Activated naive CD4-positive, alpha-beta T cell treated with anti-CD3 and anti-CD28 coated beads, Interleukin-2, amount 50 U/mL, for 24 hours (primary cell): ENCODE measurements around the gene RAB43.
A peak's percentile ranks its signal among the peaks of the same experiment; 100 is the strongest.

Source experiments
- H3K27ac Mint-ChIP-seq: one replicate; pipeline ENCODE4 v1.8.0; 2021; ENCODE audit warnings: mild to moderate bottlenecking, mixed read lengths
- H3K27me3 Mint-ChIP-seq: one replicate; pipeline ENCODE4 v1.8.0; 2021; ENCODE audit warnings: mixed read lengths
- H3K36me3 Mint-ChIP-seq: one replicate; pipeline ENCODE4 v1.8.0; 2021; ENCODE audit warnings: mixed read lengths
- H3K4me1 Mint-ChIP-seq: one replicate; pipeline ENCODE4 v1.8.0; 2021; ENCODE audit warnings: mixed read lengths
- H3K4me3 Mint-ChIP-seq: one replicate; pipeline ENCODE4 v1.8.0; 2021; ENCODE audit warnings: mild to moderate bottlenecking, mixed read lengths
- H3K9me3 Mint-ChIP-seq: one replicate; pipeline ENCODE4 v1.8.0; 2021; ENCODE audit warnings: mixed read lengths

Gene RAB43

GRCh38 chr3:129061023-129061887, 60.3 kb downstream of the RAB43 start:
- no peaks in the 10 kb centered on the region for H3K9me3 Mint-ChIP-seq
- H3K36me3 Mint-ChIP-seq, result no peaks in the 10 kb centered on the region
- H3K27ac Mint-ChIP-seq, result no peak overlapping the region
- no peaks in the 10 kb centered on the region for H3K4me1 Mint-ChIP-seq
- H3K27me3 Mint-ChIP-seq, result no peaks in the 10 kb centered on the region
- no peak overlapping the region for H3K4me3 Mint-ChIP-seq

GRCh38 chr3:129060276-129061022, 61.2 kb downstream of the RAB43 start, which contains the start of gene GP9:
GP9 (plus strand) TSS chr3:129060779; CDS start chr3:129061740, 961 bp downstream.
- H3K27me3 Mint-ChIP-seq, result no peaks in the 10 kb centered on the region
- H3K27ac Mint-ChIP-seq, result peak within 1 kb of the TSS; percentile 68
- H3K4me3 Mint-ChIP-seq, result no peak within 1 kb of the TSS
- H3K36me3 Mint-ChIP-seq, result no peaks in the 10 kb centered on the region
- no peaks in the 10 kb centered on the region for H3K9me3 Mint-ChIP-seq
- H3K4me1 Mint-ChIP-seq, result no peaks in the 10 kb centered on the region

- H3K27ac Mint-ChIP-seq, result no peak overlapping the region
- no peaks in the 10 kb centered on the region for H3K27me3 Mint-ChIP-seq
- H3K36me3 Mint-ChIP-seq, result no peaks in the 10 kb centered on the region
- no peaks in the 10 kb centered on the region for H3K9me3 Mint-ChIP-seq
- no peak overlapping the region for H3K4me3 Mint-ChIP-seq
- no peaks in the 10 kb centered on the region for H3K4me1 Mint-ChIP-seq
Observed at GRCh38 chr3:129059311-129059958, 62.2 kb downstream of the RAB43 start.

GRCh38 chr3:129058441-129059200, 63.0 kb downstream of the RAB43 start:
- Mint-ChIP-seq H3K36me3 (no peaks in the 10 kb centered on the region), H3K27ac (no peak overlapping the region), H3K4me3 (no peak overlapping the region), H3K27me3 (no peaks in the 10 kb centered on the region), H3K9me3 (no peaks in the 10 kb centered on the region), H3K4me1 (peaks cover 3% of the 10 kb centered on the region)

- H3K4me1 Mint-ChIP-seq, result peaks cover 8% of the 10 kb centered on the region
- no peak overlapping the region for H3K4me3 Mint-ChIP-seq
- H3K36me3 Mint-ChIP-seq, result no peaks in the 10 kb centered on the region
- no peaks in the 10 kb centered on the region for H3K9me3 Mint-ChIP-seq
- H3K27ac Mint-ChIP-seq, result peak overlapping the region; percentile 52
- H3K27me3 Mint-ChIP-seq, result no peaks in the 10 kb centered on the region
Observed at GRCh38 chr3:129057249-129057648, 64.4 kb downstream of the RAB43 start.

DNA sequence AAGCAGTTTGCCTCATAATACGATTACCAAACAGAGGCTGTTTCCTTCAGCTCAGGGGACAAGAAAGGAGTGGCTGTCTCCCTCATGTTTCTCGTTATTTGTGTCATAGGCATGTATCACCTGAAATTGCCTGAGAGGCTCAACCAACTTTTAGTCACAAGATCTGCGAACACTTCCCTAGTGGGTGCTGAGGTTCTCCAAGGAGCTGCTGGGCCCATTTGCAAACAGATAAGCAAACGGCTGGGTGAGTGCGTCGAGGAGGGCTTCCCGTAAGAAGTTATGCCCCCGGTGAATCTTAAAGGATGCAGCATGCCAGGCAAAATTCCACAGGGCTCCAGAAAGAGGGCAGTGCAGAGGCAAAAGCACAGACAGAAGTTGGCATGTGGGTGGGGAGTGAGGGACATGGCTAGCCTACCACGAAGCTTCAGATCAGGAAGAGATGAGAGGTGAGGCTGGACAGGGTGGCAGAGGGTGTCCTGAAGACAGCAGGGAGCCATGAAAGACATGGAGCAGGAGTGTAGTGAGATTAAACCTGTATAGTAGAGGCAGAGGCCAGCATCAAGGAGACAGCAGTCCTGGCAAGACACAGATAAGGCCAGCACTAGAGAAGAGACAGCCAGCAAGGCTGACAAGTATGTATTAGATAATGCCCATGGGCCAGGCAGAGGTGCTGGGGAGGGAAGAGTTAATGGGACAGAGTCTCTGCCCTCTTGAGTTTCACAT, 65.0 kb downstream of the RAB43 start:
- H3K27ac Mint-ChIP-seq, result peak overlapping the region; percentile 6
- no peaks in the 10 kb centered on the region for H3K36me3 Mint-ChIP-seq
- peaks cover 8% of the 10 kb centered on the region for H3K4me1 Mint-ChIP-seq
- H3K4me3 Mint-ChIP-seq, result no peak overlapping the region
- H3K27me3 Mint-ChIP-seq, result no peaks in the 10 kb centered on the region
- no peaks in the 10 kb centered on the region for H3K9me3 Mint-ChIP-seq

GRCh38 chr3:129054605-129055104, 66.9 kb downstream of the RAB43 start:
- no peak overlapping the region for H3K4me3 Mint-ChIP-seq
- no peaks in the 10 kb centered on the region for H3K36me3 Mint-ChIP-seq
- H3K4me1 Mint-ChIP-seq, result peaks cover 8% of the 10 kb centered on the region
- H3K27me3 Mint-ChIP-seq, result no peaks in the 10 kb centered on the region
- peak overlapping the region; percentile 84 for H3K27ac Mint-ChIP-seq
- H3K9me3 Mint-ChIP-seq, result no peaks in the 10 kb centered on the region

GRCh38 chr3:129052675-129053074, 68.9 kb downstream of the RAB43 start:
- Mint-ChIP-seq H3K4me1 (peaks cover 8% of the 10 kb centered on the region), H3K9me3 (no peaks in the 10 kb centered on the region), H3K27me3 (no peaks in the 10 kb centered on the region), H3K27ac (peak overlapping the region; percentile 68), H3K36me3 (peaks cover 4% of the 10 kb centered on the region), H3K4me3 (no peak overlapping the region)

DNA sequence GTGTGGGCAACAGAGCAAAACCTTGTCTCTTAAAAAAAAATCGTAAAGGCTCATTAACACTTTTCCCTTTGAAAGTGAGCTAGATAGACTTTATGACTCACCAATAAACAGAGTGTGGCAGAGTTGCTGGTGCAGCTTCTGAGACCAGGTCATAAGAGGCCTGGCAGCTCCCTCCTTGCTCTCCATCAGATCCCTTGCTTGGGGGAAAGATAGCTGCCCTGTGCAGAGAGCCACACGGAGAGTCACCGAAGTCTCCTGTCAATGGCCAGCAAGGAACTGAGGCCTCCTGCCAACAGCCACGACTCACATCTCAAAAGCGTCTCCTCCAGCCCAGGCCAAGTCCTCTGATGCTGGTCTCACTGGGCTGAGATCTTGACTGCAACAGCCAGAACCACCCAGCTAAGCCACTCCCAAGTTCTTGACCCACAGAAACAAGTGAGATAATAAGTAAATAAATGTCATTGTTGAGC, 69.7 kb downstream of the RAB43 start:
- peaks cover 8% of the 10 kb centered on the region for H3K4me1 Mint-ChIP-seq
- no peak overlapping the region for H3K4me3 Mint-ChIP-seq
- H3K36me3 Mint-ChIP-seq, result peaks cover 4% of the 10 kb centered on the region
- no peaks in the 10 kb centered on the region for H3K9me3 Mint-ChIP-seq
- H3K27ac Mint-ChIP-seq, result no peak overlapping the region
- H3K27me3 Mint-ChIP-seq, result no peaks in the 10 kb centered on the region

GRCh38 chr3:129050556-129051295, 70.9 kb downstream of the RAB43 start:
- H3K4me3 Mint-ChIP-seq, result no peak overlapping the region
- H3K27me3 Mint-ChIP-seq, result no peaks in the 10 kb centered on the region
- H3K9me3 Mint-ChIP-seq, result no peaks in the 10 kb centered on the region
- H3K27ac Mint-ChIP-seq, result no peak overlapping the region
- H3K36me3 Mint-ChIP-seq, result peaks cover 4% of the 10 kb centered on the region
- H3K4me1 Mint-ChIP-seq, result peaks cover 8% of the 10 kb centered on the region

GRCh38 chr3:129047553-129047839, 74.1 kb downstream of the RAB43 start:
- peaks cover 3% of the 10 kb centered on the region for H3K27me3 Mint-ChIP-seq
- peaks cover 4% of the 10 kb centered on the region for H3K36me3 Mint-ChIP-seq
- H3K4me3 Mint-ChIP-seq, result peak overlapping the region; percentile 7
- H3K4me1 Mint-ChIP-seq, result peaks cover 8% of the 10 kb centered on the region
- no peaks in the 10 kb centered on the region for H3K9me3 Mint-ChIP-seq
- no peak overlapping the region for H3K27ac Mint-ChIP-seq

DNA sequence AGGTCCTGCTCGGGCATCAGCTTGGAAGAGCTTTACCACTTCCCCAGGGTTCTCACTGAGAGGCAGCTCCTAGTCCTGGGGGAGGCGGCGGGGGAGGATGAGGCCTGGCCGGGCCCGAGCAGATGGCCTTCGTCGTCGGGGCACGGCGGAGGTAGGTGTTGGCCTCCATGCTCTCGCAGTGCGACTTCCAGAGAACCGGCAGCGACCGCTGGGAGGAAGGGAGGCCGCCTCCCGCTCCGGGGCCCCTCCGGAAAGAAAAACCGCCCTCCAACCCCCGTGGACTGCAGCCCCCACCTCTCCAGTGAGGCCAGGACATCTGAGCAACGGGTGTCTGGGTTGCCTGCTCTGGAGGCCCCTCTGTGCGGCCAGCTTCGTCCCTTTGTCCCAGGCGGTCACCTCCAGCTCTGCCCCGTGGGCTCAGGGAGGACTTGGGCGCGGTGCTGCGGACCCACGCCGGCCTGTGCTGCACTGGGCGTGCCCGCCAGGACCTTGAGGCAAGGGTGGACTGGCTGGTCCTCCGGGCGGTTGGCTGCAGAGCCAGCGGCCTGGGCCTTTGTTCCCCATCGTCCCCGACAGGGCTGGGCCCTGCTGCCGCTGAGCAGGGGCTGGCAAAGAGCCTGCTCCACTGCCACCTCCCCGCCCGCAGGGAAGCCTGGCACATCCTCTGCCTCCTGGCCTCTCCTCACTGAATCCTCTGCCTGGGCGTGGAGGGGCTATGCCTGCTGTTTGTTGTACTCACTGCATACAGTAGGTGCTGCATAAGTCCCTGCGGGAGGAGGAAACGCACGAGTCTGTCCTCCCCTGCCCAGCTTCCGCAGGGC, 74.7 kb downstream of the RAB43 start:
- Mint-ChIP-seq H3K27me3 (peaks cover 3% of the 10 kb centered on the region), H3K9me3 (no peaks in the 10 kb centered on the region), H3K4me1 (peaks cover 8% of the 10 kb centered on the region), H3K36me3 (peaks cover 4% of the 10 kb centered on the region), H3K4me3 (peak overlapping the region; percentile 23), H3K27ac (no peak overlapping the region)

DNA sequence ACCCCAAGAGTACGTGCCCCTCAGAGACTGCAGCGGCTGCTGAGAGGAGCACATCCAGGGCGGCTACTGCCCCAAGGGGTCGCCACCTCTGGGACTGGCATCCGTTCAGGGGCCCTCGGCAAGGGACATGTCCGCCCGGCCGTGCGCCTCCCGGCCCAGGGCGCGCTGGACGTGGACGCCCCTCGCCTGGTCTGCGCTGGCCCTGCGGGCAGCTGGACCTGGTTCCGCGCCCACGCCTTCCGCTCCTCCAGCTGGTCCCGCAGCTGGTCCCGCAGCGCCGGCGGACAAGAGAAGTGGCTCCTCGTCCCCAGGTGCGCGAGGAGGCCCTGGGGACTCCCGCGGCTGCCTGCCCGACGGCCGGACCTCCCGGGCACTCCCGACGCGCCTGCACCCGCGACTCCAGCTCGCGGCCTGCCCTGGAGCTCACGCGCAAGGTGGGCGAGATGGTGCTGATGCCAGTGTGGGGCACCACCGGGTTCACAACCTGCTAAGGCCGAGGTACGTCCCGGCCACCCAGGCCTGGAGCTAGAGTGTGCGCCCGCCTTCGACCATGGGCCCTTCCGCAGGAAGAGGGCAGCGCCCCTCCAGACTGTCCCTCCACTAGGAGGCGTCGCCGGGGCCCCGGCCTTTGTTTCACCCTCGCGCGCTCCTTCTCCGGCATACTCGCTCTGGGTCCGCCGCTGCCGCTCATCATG, 75.4 kb downstream of the RAB43 start:
- Mint-ChIP-seq H3K27me3 (peaks cover 3% of the 10 kb centered on the region), H3K27ac (no peak overlapping the region), H3K9me3 (no peaks in the 10 kb centered on the region), H3K36me3 (peaks cover 4% of the 10 kb centered on the region), H3K4me3 (peak overlapping the region; percentile 23), H3K4me1 (peaks cover 8% of the 10 kb centered on the region)
